ENCODE data around the gene KCND2.
A peak's percentile ranks its signal among the peaks of the same experiment; 100 is the strongest.

The KCND2 gene

DNA sequence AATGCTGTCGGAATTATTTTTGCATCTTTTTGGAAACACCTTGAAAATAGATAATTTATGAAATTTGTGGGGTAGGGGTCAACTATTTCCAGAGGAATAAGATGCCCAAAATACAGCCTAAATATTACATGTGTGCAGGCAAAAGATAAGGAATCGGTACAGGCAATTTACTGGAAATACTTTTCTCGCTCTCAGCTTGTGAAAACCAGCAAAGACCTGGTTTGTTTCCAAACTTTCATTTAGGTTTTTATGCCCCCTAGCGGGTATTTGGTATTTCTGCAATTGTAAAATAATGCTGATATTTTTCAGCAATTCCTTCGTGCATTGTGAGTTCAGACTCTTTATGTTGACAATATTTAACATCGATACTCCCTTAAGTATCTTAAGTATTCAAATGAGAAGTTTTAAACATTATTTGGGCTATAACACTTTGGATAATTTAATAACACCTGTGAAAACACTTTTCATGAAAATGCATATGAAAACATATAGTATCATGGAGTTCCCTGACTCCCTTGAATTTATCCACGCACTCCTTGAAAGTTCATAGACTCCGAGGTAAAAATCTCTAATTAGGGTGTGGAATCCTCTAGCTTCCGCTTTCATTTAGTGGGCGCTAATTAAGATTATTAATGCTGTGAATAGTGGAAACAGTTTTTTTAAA, 452.5 kb downstream of the KCND2 start:
- DNase-seq (ENCODE audit: low read depth), result peak; percentile 49
- H3K4me3 ChIP-seq (ENCODE audit: low read depth, low read length), result no peak overlapping the region
- no peak for TF ChIP-seq POLR2A (IDR thresholded peaks at IDR 0.05; ENCODE audit: extremely low read depth, insufficient read length)
- TF ChIP-seq, protein P1, sequence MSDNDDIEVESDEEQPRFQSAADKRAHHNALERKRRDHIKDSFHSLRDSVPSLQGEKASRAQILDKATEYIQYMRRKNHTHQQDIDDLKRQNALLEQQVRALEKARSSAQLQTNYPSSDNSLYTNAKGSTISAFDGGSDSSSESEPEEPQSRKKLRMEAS (IDR thresholded peaks at IDR 0.05; ENCODE audit: low read depth, low read length), result no peak
- no peak for TF ChIP-seq MYC (IDR thresholded peaks at IDR 0.05; ENCODE audit: low read depth, low read length)
- TF ChIP-seq, protein P2, sequence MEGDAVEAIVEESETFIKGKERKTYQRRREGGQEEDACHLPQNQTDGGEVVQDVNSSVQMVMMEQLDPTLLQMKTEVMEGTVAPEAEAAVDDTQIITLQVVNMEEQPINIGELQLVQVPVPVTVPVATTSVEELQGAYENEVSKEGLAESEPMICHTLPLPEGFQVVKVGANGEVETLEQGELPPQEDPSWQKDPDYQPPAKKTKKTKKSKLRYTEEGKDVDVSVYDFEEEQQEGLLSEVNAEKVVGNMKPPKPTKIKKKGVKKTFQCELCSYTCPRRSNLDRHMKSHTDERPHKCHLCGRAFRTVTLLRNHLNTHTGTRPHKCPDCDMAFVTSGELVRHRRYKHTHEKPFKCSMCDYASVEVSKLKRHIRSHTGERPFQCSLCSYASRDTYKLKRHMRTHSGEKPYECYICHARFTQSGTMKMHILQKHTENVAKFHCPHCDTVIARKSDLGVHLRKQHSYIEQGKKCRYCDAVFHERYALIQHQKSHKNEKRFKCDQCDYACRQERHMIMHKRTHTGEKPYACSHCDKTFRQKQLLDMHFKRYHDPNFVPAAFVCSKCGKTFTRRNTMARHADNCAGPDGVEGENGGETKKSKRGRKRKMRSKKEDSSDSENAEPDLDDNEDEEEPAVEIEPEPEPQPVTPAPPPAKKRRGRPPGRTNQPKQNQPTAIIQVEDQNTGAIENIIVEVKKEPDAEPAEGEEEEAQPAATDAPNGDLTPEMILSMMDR (IDR thresholded peaks at IDR 0.05; ENCODE audit: low read depth, low read length), result peak; percentile 53

DNA sequence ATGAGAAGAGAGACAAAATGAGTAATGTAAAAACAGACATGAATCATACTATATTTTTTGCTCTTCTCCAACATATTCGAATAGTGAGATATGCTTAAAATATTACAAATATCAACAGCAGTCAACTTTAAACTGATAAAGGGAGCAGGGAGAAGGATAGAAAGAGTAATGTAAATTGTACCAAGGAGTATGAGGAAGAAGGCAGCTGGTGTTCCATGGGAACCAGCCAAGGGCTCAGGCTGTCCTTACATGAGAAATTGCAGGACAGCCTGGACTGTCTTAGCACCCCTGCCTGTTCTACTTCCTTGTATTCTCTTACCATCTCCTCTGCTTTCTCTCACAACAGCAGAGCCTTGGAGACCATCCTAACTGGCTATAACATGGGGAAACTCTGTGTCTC, 456.3 kb downstream of the KCND2 start:
- no peak overlapping the region for H3K4me3 ChIP-seq (ENCODE audit: low read depth, low read length)
- TF ChIP-seq MYC (IDR thresholded peaks at IDR 0.05; ENCODE audit: low read depth, low read length), result no peak
- DNase-seq (ENCODE audit: low read depth), result no peak

DNA sequence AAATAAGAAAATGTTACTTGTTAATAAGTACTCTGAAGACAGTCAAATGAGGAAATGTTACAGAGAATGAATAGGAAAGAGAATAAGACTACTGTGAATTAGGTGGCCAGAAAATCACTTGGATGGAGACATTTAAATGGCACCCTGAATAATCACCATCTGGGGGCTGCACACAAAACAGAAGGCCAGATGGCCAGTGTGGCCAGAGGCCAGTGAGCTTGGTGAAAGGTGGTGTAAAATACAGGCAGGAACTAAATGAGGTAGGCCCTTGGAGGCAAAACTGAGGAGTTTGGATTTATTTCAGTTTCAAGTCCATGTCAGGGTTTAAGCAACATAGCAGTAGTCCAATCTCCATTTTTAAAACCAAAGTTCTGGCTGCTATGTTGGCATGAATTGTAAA, 458.3 kb downstream of the KCND2 start:
- TF ChIP-seq, protein P2 (IDR thresholded peaks at IDR 0.05; ENCODE audit: low read depth, low read length), result no peak
- no peak for TF ChIP-seq POLR2A (IDR thresholded peaks at IDR 0.05; ENCODE audit: extremely low read depth, insufficient read length)
- TF ChIP-seq, protein P1 (IDR thresholded peaks at IDR 0.05; ENCODE audit: low read depth, low read length), result no peak
- no peak for TF ChIP-seq MYC (IDR thresholded peaks at IDR 0.05; ENCODE audit: low read depth, low read length)
- no peak for DNase-seq (ENCODE audit: low read depth)
- H3K4me3 ChIP-seq (ENCODE audit: low read depth, low read length), result no peak overlapping the region

DNA sequence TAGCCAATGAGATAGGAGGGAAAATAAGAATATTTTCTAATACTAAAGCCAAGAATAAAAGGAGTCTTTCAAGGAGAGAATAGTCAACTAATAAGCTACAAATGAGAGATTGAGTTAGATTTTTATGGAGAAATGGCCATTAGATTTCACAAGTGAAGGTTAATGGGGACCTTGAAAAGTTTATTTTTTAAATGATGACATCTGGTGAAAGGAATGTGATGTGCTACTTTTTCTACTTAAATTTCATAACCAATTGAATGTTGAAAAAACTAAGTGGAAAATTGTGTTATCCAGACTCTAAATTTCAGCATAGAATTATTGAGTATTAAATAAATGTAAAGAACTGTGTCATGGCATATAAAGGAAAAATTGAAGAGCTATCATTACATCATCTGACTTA, 459.3 kb downstream of the KCND2 start:
- no peak overlapping the region for H3K4me3 ChIP-seq (ENCODE audit: low read depth, low read length)
- TF ChIP-seq POLR2A (IDR thresholded peaks at IDR 0.05; ENCODE audit: extremely low read depth, insufficient read length), result no peak
- TF ChIP-seq, protein P1 (IDR thresholded peaks at IDR 0.05; ENCODE audit: low read depth, low read length), result no peak
- no peak for DNase-seq (ENCODE audit: low read depth)

DNA sequence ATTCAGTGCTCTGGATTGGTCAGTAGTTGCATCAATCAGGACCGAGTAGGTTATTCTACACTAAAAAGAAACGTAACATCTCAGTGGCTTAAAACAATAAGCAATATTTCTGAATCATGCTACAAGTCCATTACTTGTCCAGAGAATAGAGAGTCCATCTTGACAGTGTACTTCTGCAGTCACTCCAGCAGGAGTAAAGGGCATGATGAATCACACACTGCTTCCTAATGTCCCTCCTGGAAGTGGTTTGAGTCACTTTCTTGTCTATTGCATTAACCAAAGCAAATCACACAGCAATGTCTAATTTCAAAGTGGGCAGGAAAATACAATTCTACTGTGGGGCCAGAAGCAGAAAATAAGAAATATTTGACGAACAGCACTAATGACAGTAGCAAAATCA, 460.2 kb downstream of the KCND2 start:
- H3K4me3 ChIP-seq (ENCODE audit: low read depth, low read length), result no peak overlapping the region
- TF ChIP-seq POLR2A (IDR thresholded peaks at IDR 0.05; ENCODE audit: extremely low read depth, insufficient read length), result no peak
- no peak for DNase-seq (ENCODE audit: low read depth)

DNA sequence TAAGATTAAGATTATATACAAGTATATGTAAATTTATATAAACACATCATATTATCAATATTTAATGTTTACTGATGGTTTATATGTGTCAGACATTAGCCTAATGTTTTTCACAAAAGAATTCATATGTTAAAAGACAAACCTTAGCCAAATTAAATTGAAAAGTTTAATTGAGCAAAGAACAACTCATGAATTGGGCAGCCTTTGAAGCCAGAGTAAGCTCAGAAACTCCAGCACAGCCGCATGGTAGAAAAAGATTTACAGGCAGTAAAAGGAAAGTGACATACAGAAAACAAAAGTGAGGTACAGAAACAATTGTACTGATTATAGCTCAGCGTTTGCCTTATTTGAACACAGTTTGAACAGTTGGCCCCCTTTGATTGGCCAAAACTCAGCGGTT, 460.9 kb downstream of the KCND2 start:
- no peak overlapping the region for H3K4me3 ChIP-seq (ENCODE audit: low read depth, low read length)
- TF ChIP-seq MYC (IDR thresholded peaks at IDR 0.05; ENCODE audit: low read depth, low read length) (no peak), POLR2A (IDR thresholded peaks at IDR 0.05; ENCODE audit: extremely low read depth, insufficient read length) (no peak)
- TF ChIP-seq, protein P2 (IDR thresholded peaks at IDR 0.05; ENCODE audit: low read depth, low read length), result no peak
- TF ChIP-seq, protein P1 (IDR thresholded peaks at IDR 0.05; ENCODE audit: low read depth, low read length), result no peak
- DNase-seq (ENCODE audit: low read depth), result no peak

DNA sequence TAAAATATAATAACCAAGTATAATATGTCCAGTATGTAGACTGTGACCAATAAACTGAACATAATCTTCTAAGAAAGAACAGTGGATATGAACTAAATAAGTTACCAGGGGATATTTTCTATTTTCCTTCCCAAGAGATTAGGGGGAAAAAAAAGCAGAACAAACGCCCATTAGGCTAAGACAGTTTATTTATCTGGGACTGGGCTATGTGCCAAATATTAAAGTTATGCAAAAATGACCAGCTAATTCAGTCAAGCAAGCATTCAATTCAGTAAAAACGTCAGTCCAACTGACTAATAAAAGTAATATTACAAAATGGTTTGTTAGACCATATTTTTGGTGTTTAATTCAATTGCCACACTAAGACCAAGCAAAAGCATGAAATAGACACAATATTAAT, 462.8 kb downstream of the KCND2 start:
- TF ChIP-seq, protein P1 (IDR thresholded peaks at IDR 0.05; ENCODE audit: low read depth, low read length), result no peak
- TF ChIP-seq, protein P2 (IDR thresholded peaks at IDR 0.05; ENCODE audit: low read depth, low read length), result no peak
- TF ChIP-seq POLR2A (IDR thresholded peaks at IDR 0.05; ENCODE audit: extremely low read depth, insufficient read length) (no peak), MYC (IDR thresholded peaks at IDR 0.05; ENCODE audit: low read depth, low read length) (no peak)
- DNase-seq (ENCODE audit: low read depth), result no peak
- H3K4me3 ChIP-seq (ENCODE audit: low read depth, low read length), result no peak overlapping the region

Measured in NB4 (cell line).